Fibroblast of skin of left biceps (primary cell): ENCODE measurements around the gene FAT1.
"Not testable (repeated sequence)": the region's sequence is repeated elsewhere in the genome, so short reads cannot be mapped to it uniquely, and the experiment has no call there.

Source experiments
- DNase-seq, 2 experiments: peaks; one replicate each; pipeline ENCODE4 v3.0.0-alpha.2; 2013; ENCODE audit warnings: low read depth in 2 of 2

The FAT1 gene

GRCh38 chr4:186659456-186659855, 64.2 kb downstream of the FAT1 start:
- DNase-seq: not testable (repeated sequence)

GRCh38 chr4:186658657-186659056, 65.0 kb downstream of the FAT1 start:
- DNase-seq: no peak

- no peak for DNase-seq
These were observed 65.9 kb downstream of the FAT1 start for GRCh38 chr4:186657764-186658163.

GRCh38 chr4:186653969-186654368, 69.7 kb downstream of the FAT1 start:
- no peak for DNase-seq

- DNase-seq: no peak
These were observed 72.0 kb downstream of the FAT1 start for GRCh38 chr4:186651624-186652023.

- no peak for DNase-seq
These were observed 72.5 kb downstream of the FAT1 start for GRCh38 chr4:186651181-186651603.

GRCh38 chr4:186650401-186651180, 73.1 kb downstream of the FAT1 start:
- no peak for DNase-seq

- DNase-seq: no peak
These were observed 75.8 kb downstream of the FAT1 start for GRCh38 chr4:186647821-186648220.

GRCh38 chr4:186644737-186645261, 78.9 kb downstream of the FAT1 start:
- DNase-seq: no peak

- DNase-seq: no peak
These were observed 79.4 kb downstream of the FAT1 start for GRCh38 chr4:186644311-186644638.

- no peak for DNase-seq
These were observed 80.0 kb downstream of the FAT1 start for GRCh38 chr4:186643501-186644310.

- DNase-seq: no peak
These were observed 80.7 kb downstream of the FAT1 start for GRCh38 chr4:186642998-186643397.

- no peak for DNase-seq
These were observed 81.1 kb downstream of the FAT1 start for GRCh38 chr4:186642530-186642929.

GRCh38 chr4:186634591-186635128, 89.0 kb downstream of the FAT1 start:
- no peak for DNase-seq

- DNase-seq: no peak
These were observed 89.8 kb downstream of the FAT1 start for GRCh38 chr4:186633844-186634243.

- no peak for DNase-seq
These were observed 93.5 kb downstream of the FAT1 start for GRCh38 chr4:186630128-186630527.

GRCh38 chr4:186628058-186628711, 95.5 kb downstream of the FAT1 start:
- DNase-seq: no peak

- no peak for DNase-seq
These were observed 96.3 kb downstream of the FAT1 start for GRCh38 chr4:186627226-186627865.

- DNase-seq: peak; percentile 86 to 88
These were observed 98.7 kb downstream of the FAT1 start for GRCh38 chr4:186624951-186625350.

GRCh38 chr4:186623546-186623945, 100.1 kb downstream of the FAT1 start:
- DNase-seq: no peak

GRCh38 chr4:186622788-186623464, 100.7 kb downstream of the FAT1 start:
- no peak for DNase-seq
